ENCODE results near the gene MGRN1. TPM values are rescaled to one million over a fixed set of nuclear protein-coding genes. Genes with fewer than 3 reads are reported as not detected.

MGRN1 gene
- total RNA-seq, 1 experiment from 2014 or later = 61.3 TPM

DNA sequence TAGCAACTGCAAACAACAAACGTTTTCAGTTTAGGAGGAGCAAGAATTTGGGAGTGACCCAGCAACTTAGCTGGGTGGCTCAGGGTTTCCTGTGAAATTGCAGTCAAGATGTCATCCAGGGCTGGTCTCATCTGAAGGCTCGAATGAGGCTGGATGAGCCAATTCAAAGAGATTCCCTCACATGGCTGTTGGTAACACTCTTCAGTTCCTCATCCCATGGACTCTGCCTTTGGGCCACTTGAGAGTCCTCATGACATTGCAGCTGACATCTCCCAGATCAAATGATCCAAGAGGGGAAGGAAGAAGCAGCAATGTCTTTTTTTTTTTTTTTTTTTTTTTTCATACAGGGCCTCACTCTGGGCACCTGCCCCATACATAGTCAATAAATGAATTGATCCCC lies 36.2 kb upstream of the MGRN1 start:
- Mint-ChIP-seq H3K4me1 (ENCODE audit: insufficient read depth, unreplicated experiment) (peaks cover 7% of the 10 kb centered on the region), H3K36me3 (ENCODE audit: insufficient read depth, unreplicated experiment) (no peaks in the 10 kb centered on the region), H3K4me3 (ENCODE audit: unreplicated experiment) (no peak overlapping the region), H3K27ac (ENCODE audit: low read depth, unreplicated experiment) (no peak overlapping the region), H3K27me3 (ENCODE audit: insufficient read depth, unreplicated experiment) (no peaks in the 10 kb centered on the region), H3K9me3 (ENCODE audit: unreplicated experiment) (no peaks in the 10 kb centered on the region)
- intact Hi-C loops (cut with micrococcal nuclease) = loop anchor here (5.0 kb wide), 1 partner anchor 41 kb away; no protein-coding TSS in a partner anchor
- no TSS peak for BruUV-seq (replicated peaks)
- ChIA-PET CTCF (interaction anchor here (0.6 to 5.6 kb wide), 5 partner anchors 10 to 88 kb away, joined by 4 to 30 read pairs (median 6); no protein-coding TSS in a partner anchor), POLR2A (interaction anchor here (1.2 kb wide), 2 partner anchors 27 to 28 kb away, joined by 3 read pairs; partner anchors contain the start of gene UBALD1)
- TF ChIP-seq CTCF (IDR thresholded peaks at IDR 0.05; ENCODE audit: unreplicated experiment) = no peak
- DNase-seq (ENCODE audit: unreplicated experiment) = no peak

DNA sequence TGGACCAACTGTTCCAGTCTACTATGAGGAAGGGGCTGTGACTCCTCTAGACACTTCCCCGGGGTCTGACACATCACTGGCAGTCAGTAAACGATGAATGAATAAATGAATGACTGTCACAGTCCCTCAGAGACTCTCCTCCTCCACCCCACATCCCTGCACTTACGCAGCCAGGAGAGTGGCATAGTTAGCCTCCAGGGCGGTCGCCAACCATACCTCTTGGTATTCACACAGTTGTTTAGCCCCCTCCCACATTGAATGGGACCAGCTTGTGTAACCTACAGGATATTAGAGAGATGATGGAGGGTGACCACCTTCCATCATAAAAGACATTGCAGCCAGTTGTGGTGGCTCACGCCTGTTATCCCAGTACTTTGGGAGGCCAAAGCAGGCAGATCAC lies 35.7 kb upstream of the MGRN1 start:
- Mint-ChIP-seq H3K4me1 (ENCODE audit: insufficient read depth, unreplicated experiment) (peaks cover 7% of the 10 kb centered on the region), H3K4me3 (ENCODE audit: unreplicated experiment) (no peak overlapping the region), H3K36me3 (ENCODE audit: insufficient read depth, unreplicated experiment) (no peaks in the 10 kb centered on the region), H3K9me3 (ENCODE audit: unreplicated experiment) (no peaks in the 10 kb centered on the region), H3K27ac (ENCODE audit: low read depth, unreplicated experiment) (no peak overlapping the region), H3K27me3 (ENCODE audit: insufficient read depth, unreplicated experiment) (no peaks in the 10 kb centered on the region)
- no peak for DNase-seq (ENCODE audit: unreplicated experiment)
- no peak for TF ChIP-seq CTCF (IDR thresholded peaks at IDR 0.05; ENCODE audit: unreplicated experiment)
- intact Hi-C loops (cut with micrococcal nuclease) = loop anchor here (5.0 kb wide), 1 partner anchor 42 kb away; no protein-coding TSS in a partner anchor
- no TSS peak for BruUV-seq (replicated peaks)
- POLR2A ChIA-PET = no interaction called here
- CTCF ChIA-PET = interaction anchor here (0.6 to 5.6 kb wide), 4 partner anchors 9 to 89 kb away, joined by 4 to 30 read pairs (median 5); no protein-coding TSS in a partner anchor

GRCh38 chr16:4591191-4591590 lies 33.4 kb upstream of the MGRN1 start:
- ChIA-PET POLR2A (interaction anchor here (0.7 kb wide), 1 partner anchor 22 kb away, joined by 3 read pairs; no protein-coding TSS in a partner anchor), CTCF (interaction anchor here (0.5 to 2.1 kb wide), 4 partner anchors 15 to 84 kb away, joined by 3 to 6 read pairs (median 3); no protein-coding TSS in a partner anchor)

More at GRCh38 chr16:4591191-4591590, 33.4 kb upstream of the MGRN1 start:
- no peak overlapping the region for H3K4me3 Mint-ChIP-seq (ENCODE audit: unreplicated experiment)
- no peak overlapping the region for H3K27ac Mint-ChIP-seq (ENCODE audit: low read depth, unreplicated experiment)
- H3K4me1 Mint-ChIP-seq (ENCODE audit: insufficient read depth, unreplicated experiment) = no peaks in the 10 kb centered on the region
- H3K27me3 Mint-ChIP-seq (ENCODE audit: insufficient read depth, unreplicated experiment) = no peaks in the 10 kb centered on the region
- H3K9me3 Mint-ChIP-seq (ENCODE audit: unreplicated experiment) = no peaks in the 10 kb centered on the region
- intact Hi-C loops (cut with micrococcal nuclease) = no loop called here
- no peaks in the 10 kb centered on the region for H3K36me3 Mint-ChIP-seq (ENCODE audit: insufficient read depth, unreplicated experiment)
- no TSS peak for BruUV-seq (replicated peaks)
- no peak for TF ChIP-seq CTCF (IDR thresholded peaks at IDR 0.05; ENCODE audit: unreplicated experiment)
- DNase-seq (ENCODE audit: unreplicated experiment) = no peak

Measured in MCF 10A (cell line).